ENCODE data around the gene DAP. TPM values are rescaled to one million over a fixed set of nuclear protein-coding genes. Genes with fewer than 3 reads are reported as not detected.

DAP gene
- total RNA-seq, 4 donors from 2014 or later, result 24.3 to 42.4 (median 37.0) TPM

DNA sequence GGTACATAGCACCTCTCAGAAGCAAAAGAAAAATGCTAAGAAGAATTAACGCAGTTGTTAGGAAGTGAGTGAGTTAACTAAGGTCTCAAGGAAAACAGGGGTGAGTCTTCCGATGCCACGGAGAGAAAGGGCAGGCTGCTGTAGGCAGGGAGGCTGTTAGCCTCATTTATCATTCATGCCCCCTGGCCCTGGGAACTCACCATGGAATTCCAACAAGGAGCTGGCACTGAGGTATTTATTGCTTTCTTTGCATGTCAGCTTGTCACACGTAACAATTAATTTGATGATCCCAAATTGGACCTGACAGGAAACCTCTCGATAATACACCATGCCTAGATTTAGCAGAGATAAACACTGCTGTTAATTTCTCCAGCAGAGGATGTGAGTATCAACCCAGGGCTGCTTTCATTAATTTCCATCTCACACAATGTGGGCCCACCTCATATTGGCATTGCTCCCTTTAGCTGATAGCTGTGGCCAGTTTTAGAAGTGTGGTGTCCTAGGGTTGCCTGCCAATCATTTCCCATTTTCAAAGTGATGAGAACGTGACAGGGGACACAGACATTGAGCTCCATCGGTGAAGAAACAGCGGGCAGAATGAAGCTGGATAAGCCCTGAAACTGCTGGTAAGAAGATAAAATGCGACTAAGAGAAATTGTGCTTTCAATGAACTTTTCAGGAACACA lies 45.3 kb downstream of the DAP start:
- H3K4me3 ChIP-seq, result no peak overlapping the region
- H3K4me1 ChIP-seq, result no peaks in the 10 kb centered on the region
- no peaks in the 10 kb centered on the region for H3K27me3 ChIP-seq
- no peaks in the 10 kb centered on the region for H3K9me3 ChIP-seq
- TF ChIP-seq POLR2AphosphoS5 (IDR thresholded peaks at IDR 0.05) (no peak), EP300 (IDR thresholded peaks at IDR 0.05) (no peak), POLR2A (IDR thresholded peaks at IDR 0.05; ENCODE audit: low read depth) (no peak)
- TF ChIP-seq, protein P1, sequence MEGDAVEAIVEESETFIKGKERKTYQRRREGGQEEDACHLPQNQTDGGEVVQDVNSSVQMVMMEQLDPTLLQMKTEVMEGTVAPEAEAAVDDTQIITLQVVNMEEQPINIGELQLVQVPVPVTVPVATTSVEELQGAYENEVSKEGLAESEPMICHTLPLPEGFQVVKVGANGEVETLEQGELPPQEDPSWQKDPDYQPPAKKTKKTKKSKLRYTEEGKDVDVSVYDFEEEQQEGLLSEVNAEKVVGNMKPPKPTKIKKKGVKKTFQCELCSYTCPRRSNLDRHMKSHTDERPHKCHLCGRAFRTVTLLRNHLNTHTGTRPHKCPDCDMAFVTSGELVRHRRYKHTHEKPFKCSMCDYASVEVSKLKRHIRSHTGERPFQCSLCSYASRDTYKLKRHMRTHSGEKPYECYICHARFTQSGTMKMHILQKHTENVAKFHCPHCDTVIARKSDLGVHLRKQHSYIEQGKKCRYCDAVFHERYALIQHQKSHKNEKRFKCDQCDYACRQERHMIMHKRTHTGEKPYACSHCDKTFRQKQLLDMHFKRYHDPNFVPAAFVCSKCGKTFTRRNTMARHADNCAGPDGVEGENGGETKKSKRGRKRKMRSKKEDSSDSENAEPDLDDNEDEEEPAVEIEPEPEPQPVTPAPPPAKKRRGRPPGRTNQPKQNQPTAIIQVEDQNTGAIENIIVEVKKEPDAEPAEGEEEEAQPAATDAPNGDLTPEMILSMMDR (IDR thresholded peaks at IDR 0.05), result no peak
- WGBS, result 83% methylated on average over 9 of the region's 9 CpGs
- intact Hi-C loops (cut with DNase I), result no loop called here
- H3K36me3 ChIP-seq, result peaks cover 0 to 19% (median 3%) of the 10 kb centered on the region in 4 donors
- H3K27ac ChIP-seq (replicated peaks in 1 of 4), result no peak overlapping the region
- DNase-seq (ENCODE audit: extremely low spot score), result no peak

DNA sequence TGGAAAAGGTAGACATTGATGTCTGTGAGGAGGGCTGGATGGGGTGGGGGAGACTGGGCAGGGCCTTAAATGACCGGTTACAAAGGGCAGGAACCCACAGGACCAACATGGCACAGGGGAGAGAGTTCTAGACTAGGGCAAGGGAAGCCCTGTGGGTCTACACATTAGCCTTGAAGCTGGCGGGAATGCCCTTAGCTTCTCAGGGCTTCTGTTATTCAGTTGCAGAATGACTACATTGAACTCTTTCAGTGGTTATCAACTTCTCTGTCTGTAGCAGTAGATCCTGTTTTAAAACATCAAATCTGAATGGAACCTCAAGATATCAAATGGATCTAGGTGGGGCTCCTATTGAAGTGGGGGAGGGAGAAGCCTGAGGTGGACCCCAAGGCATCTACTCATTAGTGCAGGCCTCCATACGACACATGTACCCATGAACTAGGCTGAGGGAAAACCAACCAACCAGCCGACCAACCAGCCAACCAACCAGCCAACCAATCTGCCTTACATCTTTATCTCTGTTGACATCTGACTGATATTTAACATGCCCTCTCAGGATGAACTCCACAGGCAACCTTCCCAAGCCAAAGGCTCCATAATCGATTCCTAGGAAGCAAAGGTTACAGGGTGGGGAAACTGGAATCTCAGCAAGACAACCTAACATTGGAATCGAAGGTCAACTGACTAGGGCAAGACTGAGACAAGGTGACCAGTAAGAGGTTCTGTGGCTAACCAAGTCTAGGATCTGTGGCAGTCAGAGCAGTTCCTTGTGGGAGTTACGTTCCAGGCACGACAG lies 48.3 kb downstream of the DAP start:
- Histone ChIP-seq H3K36me3 (peaks cover 0 to 15% (median 2%) of the 10 kb centered on the region in 4 donors), H3K4me1 (peaks cover 0 to 5% (median 0%) of the 10 kb centered on the region in 4 donors), H3K9me3 (no peaks in the 10 kb centered on the region), H3K27ac (replicated peaks in 1 of 4) (no peak overlapping the region), H3K4me3 (no peak overlapping the region), H3K27me3 (no peaks in the 10 kb centered on the region)
- no peak for DNase-seq (ENCODE audit: extremely low spot score)
- WGBS, result 98% methylated on average over 8 of the region's 8 CpGs
- TF ChIP-seq EP300 (IDR thresholded peaks at IDR 0.05) (no peak), POLR2A (IDR thresholded peaks at IDR 0.05; ENCODE audit: low read depth) (no peak), POLR2AphosphoS5 (IDR thresholded peaks at IDR 0.05) (no peak)
- TF ChIP-seq, protein P1 (IDR thresholded peaks at IDR 0.05), result no peak
- intact Hi-C loops (cut with DNase I), result no loop called here

DNA sequence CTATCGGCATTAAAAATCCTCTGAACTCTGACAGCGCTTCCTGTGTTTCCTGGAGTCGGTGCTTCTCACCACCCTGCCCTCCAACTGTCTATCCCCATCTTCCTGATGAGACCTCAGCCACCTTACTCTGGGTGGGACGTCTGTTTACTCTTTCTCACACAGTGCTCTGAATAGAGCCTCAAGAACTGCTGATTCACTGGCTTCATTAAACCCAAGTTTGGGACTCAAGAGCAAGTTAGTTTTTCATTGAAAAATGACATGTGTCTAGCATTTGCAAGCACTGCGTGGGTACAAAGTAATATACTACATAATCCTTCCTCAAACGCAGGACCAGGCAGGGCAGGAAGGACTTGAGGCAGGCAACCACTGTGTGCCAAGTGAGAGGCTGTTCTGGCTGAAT lies 49.5 kb downstream of the DAP start:
- no peak for DNase-seq (ENCODE audit: extremely low spot score)
- no peaks in the 10 kb centered on the region for H3K9me3 ChIP-seq
- 88% methylated on average over 6 of the region's 6 CpGs for WGBS

DNA sequence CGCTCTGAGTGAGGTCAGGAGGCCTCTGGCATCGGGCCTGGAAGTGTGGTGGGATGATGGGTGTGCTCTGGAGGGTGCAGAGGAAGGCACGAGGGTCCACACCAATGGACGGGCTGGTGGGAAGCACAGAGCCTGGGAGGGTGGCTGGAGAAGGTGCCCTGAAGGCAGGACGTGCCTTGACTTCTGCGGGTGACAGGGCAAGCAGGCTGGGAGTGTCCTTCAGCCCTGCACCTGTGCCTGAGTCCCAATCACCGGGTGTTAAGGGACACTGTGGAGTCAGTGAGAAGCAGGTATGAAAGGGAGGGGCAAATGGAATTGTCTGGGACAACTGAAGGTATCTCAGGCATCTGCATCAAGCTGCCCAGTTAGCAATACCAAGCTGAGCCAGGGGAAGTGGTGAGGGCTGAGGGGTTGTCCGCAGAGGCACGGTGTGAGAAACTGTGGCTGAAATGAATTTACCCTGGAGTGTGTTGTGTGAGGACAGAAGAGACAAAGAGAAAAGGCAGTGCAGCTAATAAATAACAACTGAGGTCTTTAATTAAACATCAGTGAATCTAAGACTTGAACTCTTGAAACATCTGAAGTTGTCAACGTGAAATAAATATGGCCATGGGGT lies 50.4 kb downstream of the DAP start:
- H3K27me3 ChIP-seq, result no peaks in the 10 kb centered on the region
- H3K27ac ChIP-seq (replicated peaks in 1 of 4), result no peak overlapping the region
- no peak overlapping the region for H3K4me3 ChIP-seq
- DNase-seq (ENCODE audit: extremely low spot score), result no peak
- 95% methylated on average over 10 of the region's 10 CpGs for WGBS
- intact Hi-C loops (cut with DNase I), result no loop called here
- TF ChIP-seq EP300 (IDR thresholded peaks at IDR 0.05) (no peak), POLR2A (IDR thresholded peaks at IDR 0.05; ENCODE audit: low read depth) (no peak), POLR2AphosphoS5 (IDR thresholded peaks at IDR 0.05) (no peak)
- TF ChIP-seq, protein P1 (IDR thresholded peaks at IDR 0.05), result no peak
- H3K9me3 ChIP-seq, result no peaks in the 10 kb centered on the region
- peaks cover 0 to 18% (median 0%) of the 10 kb centered on the region in 4 donors for H3K36me3 ChIP-seq
- H3K4me1 ChIP-seq, result peaks cover 0 to 5% (median 0%) of the 10 kb centered on the region in 4 donors

More for the DNA sequence above, 49.5 kb downstream of the DAP start:
- Histone ChIP-seq H3K27ac (replicated peaks in 1 of 4) (no peak overlapping the region), H3K4me3 (no peak overlapping the region), H3K4me1 (peaks cover 0 to 5% (median 0%) of the 10 kb centered on the region in 4 donors), H3K36me3 (peaks cover 0 to 18% (median 0%) of the 10 kb centered on the region in 4 donors), H3K27me3 (no peaks in the 10 kb centered on the region)
- TF ChIP-seq POLR2A (IDR thresholded peaks at IDR 0.05; ENCODE audit: low read depth) (no peak), POLR2AphosphoS5 (IDR thresholded peaks at IDR 0.05) (no peak), EP300 (IDR thresholded peaks at IDR 0.05) (no peak)
- TF ChIP-seq, protein P1 (IDR thresholded peaks at IDR 0.05), result no peak
- intact Hi-C loops (cut with DNase I), result no loop called here

Measured in esophagus muscularis mucosa (tissue), 4 donors.